ENCODE results near the gene BACE2.

The BACE2 gene

DNA sequence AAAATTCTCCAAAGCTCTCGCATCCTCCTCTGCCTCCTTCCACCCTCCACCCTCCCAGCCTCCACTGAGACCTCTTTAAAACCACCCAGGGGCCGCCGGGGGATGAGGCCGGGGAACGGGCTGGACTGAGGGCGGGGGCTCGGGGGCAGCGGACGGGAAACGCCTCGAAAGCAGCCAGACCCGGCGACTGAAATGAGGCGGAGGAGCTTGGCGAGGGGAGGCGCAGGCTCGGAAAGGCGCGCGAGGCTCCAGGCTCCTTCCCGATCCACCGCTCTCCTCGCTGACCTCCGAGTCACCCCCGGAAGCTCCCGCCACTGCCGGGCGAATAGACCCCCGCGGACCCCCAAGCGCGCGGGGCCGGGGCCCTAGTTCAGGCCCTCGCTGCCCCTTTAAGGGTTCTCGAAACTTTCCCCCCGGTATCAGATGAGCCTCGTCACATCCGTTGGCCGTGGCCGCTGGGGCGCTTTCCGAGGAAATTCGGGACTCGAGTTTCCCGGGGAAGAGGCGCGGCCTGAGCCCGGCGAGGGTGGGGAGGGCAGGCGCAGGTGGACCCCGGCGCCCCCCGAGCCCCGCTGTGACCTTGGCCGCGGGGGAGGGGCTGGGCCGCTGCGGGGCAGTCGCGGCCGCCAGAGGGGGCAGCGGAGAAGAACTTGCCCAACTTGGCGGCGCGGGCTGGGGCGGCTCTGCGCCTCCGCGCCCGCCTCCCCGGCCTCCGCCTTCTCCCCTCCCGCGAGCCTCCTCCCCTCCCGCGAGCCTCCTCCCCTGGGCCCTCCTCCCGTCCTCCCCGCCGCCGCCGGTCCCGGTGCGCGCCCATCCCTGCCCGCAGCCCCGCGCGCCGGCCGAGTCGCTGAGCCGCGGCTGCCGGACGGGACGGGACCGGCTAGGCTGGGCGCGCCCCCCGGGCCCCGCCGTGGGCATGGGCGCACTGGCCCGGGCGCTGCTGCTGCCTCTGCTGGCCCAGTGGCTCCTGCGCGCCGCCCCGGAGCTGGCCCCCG is at the start of gene BACE2:
TSS of gene BACE2 (plus strand) at position 813 of the 995 bp plus-strand sequence. CDS start at position 917, 104 bp downstream.
- peak; percentile 27 for DNase-seq

DNA sequence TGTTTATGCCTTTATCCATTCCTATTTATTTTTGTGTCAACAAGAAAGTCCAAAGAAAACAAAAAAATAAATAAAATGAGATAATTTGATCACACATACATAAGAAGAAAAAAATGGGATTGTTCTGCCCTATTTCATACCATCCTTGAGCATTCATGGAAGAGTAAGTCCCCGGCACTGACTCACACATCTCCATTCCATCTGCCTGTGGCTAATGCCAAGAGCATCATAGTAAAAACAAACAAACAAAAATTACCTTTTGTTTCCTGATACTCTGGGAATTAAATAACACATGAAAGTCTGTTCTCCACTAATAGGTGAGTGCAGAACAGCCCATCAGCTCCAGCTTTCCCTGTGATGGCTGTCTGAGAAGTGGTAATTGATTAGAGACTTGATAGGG is 48.1 kb upstream of the BACE2 start:
- no peak for DNase-seq

DNA sequence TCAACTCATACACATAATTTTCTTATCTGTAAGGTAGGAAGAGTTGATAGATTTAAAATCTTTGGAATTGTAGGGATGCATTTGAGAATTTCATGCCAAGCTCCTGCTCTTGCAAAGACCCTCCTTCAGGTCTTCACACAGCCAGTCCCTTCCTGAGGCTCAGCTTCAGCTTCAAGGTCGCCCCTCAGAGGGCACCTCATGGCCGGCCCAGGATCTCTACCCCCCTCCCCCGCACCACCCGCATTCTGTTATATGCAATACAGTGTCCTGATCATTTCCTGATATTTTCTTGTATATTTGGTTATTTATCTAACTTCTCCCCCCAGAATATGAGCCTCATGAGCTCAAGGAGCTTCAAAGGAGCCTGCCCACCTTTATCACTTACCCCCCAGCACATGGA is 47.0 kb upstream of the BACE2 start:
- no peak for DNase-seq

DNA sequence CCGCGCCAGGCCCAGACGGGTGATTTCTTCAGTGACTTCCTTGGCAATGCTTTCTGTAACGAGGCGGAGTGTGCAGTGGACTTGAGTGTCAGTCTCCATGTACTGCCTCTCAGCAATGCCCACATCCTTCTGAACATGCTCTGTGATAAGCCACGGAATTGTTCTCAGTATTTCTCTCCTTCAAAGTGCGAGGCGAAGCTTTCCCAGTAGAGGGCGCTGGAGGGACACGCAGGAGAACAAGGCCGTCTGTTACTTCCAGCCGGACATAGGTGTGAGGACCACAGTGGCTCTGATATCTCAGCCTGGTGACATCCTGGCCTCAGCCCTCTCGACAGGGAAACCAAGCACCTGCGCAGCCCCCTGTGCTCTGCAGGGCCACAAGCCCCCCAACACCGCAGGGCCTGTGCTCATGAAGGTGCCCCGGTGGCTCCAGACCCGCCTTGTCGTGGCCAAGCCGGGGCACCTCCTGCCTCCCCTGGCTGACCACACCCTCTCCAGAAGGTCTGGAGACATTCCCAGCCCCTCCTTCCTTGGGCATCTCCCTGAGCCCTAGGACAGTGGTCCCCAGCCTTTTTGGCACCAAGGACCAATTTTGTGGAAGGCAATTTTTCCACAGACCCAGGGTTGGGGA is 46.1 kb upstream of the BACE2 start:
- DNase-seq, result peak; percentile 33

DNA sequence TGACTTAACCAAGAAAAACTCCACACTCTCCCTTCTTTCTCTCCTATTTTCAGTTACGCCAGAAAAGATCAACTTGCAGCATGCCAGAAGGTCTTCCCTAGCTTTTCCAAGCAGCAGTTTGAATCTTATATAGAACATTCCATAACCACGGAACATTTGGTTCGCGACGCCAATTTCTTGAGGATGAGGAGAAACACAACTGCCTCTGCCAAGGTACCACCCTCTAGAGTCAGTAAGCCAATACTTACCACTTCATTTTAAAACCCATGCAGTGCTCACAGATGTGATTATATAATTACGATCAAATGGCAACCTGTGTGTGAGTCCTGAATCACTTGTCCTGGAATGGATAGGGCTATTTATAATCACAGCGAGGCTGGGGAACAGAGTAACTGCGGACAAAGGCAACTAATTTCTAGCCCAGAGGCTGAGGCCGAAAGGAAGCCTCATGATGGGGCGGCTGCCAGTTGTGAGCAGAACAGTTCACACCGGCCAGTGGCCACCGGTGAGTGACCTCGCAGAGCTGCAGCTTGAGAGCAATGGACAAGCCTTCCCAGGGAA is 43.2 kb upstream of the BACE2 start:
- DNase-seq, result no peak

DNA sequence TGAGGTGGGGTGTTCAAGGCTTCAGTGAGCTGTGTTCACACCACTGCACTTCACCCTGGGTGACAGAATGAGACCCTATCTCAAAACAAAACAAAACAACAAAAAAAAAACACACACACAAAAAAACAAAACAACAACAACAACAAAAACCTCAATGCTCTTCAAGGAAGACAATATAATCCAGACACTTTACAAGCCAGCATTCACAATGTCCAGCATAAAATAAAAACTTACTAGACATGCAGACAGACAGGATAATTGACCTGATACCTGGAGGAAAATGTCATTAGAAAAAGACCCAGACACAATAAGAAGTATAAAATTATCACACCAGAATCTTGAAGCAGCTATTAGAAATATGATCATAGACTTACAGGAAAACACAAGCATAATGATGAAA is 39.0 kb upstream of the BACE2 start:
- DNase-seq, result no peak

DNA sequence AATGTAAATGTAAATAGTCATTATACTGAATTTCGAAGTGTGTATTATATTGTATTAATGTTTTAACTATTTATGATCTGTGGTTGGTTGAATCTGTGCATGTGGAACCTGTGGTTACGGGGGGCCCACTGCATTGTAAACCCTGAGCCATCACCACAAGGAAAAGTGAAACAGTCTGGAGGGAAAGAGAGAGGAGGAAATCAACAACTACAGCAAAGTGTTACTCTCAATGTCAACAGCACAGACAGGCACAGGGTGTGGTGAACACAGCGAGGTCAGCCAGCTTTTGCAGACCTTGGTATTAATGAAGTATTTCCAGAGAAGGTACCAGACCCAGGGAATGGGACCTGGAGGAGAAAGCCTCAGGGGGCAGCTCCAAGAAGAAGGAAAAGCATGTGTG is 37.1 kb upstream of the BACE2 start:
- no peak for DNase-seq

DNA sequence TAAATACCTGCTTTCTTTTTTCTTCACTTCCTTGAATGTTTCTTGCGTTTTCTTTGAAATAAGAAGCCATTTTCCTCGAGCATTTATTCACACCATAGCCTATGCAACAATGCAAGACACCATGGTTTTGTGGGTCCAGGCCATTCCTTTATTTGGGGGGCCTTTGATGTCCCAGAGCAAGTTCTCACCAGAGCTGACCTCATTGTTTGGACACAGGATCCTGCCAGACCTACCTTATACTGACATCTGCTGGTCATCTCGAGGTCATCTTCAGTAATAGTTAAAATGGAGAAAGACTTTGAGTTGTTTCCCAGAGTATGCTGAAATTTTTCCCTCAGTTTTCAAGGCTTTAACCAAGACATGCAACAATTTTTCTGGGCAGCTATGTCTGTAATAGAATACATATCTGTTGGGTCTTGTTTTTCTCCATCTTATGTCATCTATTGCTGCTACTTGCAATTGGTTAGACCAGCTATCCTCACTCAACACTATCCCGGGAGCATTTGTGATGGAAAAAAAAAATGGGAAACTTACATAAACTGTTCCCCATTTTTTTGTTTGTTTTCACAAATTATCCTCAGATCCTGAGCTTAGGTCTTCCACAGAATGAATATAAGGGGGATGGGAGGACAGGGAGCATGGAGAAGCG is 34.0 kb upstream of the BACE2 start:
- no peak for DNase-seq

DNA sequence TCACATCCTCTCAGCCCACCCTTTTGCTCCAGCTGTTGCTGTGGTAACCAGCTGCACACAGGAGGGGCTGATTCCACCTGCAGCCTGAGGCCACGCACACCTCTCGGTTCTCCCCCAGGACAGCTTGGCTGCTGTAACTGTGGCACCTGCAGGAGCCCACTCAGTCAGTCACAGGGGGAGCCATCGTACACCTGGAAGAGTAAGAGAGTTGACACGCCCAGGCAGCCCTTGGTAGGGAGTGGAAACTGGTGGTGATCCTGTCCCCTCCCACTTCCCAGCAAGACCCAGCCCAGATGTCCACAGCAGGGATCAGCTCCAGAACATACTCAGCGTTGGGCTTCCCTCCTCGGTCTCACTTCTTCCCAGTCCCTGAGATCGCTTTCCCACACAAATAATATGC is 32.2 kb upstream of the BACE2 start:
- DNase-seq, result no peak

DNA sequence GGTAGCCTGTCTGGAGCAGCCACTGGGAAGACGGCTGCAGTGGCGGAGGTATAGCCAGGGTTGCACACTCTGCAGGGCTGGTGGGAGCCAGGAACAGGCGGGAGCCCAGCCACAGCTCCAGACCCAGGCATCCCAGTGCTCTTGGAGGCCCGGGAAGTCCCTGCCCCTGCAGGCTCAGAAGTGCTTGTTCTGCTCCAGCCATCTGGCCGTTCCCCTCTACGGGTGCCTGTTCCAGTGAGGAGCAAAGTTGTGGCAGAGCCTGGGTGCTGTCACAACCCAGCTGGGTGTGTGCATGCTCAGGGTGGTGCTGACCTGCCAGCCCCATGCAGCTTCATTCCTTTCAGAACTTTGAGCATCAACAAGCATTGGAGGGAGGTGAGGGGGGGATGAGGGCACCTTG is 31.7 kb upstream of the BACE2 start:
- DNase-seq, result no peak

DNA sequence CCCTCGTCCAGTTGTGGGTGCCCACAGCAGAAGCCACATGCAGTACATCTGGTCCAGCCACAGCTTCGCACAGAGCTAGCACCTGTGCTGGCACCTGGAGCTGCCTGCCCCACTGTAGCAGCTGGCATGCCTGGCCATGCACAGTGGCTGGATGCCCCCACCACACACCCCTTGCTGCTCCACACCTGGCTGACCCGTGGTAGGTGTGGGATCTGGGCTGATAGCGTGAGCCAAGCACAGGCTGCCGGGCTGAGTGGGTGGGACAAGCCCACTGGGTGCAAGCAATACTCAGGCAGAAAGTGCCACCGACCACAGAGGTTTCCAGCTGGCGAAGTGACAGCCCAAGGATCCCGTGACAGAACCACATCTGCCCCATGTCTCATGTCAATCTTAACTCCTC is 30.6 kb upstream of the BACE2 start:
- DNase-seq, result no peak

DNA sequence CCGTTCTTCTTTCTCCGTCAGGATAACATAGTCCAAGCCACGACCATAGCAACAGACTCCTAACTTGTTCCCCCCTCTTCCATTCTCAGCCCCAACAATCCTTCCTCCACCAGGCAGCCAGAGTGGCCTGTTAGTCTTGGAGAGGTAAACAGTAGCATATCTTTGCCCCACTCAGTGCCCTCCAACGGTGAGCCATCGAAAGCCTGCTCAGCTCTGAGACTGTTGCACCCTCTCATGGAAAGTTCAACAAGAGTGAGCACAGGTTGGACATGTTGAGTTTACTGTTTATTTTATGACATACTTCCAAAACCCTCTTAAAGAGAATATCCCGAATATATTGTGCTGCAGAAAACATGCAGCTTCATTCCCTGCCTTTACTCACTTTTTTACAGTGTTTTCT is 30.1 kb upstream of the BACE2 start:
- DNase-seq, result no peak

DNA sequence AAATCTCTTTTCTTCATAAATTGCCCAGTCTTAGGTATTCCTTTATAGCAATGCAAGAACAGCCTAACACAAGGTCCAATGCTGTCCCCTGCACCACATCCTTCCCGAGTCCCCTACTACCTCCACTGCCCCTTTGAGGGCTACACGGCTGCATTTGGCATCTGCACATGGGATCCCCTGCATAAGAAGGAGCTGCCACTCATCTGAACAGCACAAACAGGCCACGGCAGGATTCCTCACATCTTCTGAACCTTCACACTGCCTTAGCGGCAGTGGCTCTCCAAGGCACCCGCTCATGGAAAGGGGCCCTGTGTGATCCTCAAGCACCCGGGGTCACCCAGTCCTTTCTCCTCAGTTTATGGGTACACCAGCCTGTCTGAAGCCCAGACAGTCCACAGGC is 29.2 kb upstream of the BACE2 start:
- no peak for DNase-seq

DNA sequence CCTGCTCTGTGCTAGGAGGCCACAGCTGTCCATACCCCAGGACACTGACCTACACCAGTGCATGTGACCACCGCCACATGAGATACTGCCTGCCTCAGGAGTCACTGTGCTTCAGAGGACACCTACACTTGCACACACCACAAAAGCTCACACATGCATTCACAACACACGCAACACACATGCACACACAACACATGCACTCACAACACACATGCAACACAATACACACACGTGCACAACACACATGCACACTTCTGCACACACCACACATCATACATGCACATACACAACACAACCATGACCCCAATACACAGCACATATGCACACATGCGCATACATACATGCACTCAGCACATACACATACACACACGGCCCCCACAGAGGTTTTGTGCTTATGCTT is 28.7 kb upstream of the BACE2 start:
- DNase-seq, result no peak

DNA sequence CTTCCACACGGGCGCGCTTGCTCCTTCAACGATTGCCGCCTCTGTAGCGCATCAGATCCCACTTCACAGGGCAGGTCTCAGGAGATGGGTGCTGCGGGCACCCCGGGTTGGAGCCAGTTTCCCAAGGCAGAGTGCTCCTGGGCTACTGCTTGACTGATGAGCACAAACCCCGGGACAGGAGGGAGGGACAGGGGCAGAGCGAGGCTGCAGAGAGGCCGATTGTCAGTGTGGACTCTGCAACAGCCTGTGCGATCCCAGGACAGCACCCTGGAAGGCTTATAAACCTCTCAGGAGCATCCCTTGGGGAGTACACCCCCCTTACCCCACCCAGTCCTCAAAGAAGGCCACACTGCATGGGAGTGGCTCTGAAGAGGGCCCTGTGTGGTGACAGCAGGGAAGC is 28.0 kb upstream of the BACE2 start:
- DNase-seq, result no peak

DNA sequence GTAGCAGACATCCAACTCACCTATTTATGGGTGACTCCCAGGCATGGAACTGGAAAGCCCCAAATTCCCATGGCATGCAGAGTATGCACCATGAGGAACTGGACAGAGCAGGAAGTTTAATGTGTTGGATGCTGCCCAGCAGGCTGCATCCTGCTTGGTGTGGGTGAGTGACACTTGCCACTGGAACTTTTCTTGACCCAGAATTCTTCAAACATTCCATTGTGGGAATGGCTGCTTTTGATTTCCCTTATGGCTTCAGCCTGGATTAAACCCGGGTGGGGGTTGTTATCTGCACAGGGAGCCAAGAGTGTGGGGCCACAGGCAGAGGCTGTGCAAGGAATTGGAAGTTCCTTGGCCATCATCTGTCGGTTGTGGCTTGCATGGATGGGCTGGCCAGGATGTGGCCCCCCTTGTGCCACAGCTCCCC is 26.9 kb upstream of the BACE2 start:
- DNase-seq, result no peak

DNA sequence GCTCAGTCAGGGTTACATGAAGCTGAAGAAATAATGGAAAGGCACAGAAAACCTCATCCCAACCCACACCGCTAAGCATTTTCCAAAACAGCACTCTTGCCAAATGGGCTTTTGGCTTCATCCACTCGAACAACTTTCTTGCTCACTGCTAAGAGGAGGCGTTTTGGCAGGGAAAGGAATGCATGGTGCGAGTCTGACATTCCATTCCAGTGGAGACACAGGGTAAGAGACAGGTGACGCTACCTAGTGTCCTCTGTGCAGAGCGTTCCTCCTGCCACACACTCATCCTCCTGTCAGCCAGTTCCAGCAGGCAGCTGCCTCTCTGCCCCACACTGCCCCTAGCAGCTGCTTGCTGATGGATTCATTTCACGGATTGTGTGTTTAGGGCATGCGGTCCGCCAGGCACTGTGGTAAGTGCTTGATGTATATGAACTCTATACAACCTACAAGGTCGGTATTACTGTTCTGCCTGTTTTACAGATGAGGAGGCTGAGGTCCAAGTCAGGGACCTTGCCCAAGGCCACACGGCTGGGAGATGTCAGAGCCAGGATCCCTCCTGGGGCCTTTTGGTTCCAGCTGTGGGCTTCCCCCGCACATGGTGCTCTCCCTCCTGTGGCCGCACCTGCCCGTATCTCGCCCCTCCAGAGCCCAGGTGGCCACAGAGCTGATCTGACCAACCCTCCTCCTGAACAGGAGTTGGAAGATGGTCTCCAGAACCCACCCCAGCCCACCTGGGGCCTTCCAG is 25.7 kb upstream of the BACE2 start:
- DNase-seq, result no peak

DNA sequence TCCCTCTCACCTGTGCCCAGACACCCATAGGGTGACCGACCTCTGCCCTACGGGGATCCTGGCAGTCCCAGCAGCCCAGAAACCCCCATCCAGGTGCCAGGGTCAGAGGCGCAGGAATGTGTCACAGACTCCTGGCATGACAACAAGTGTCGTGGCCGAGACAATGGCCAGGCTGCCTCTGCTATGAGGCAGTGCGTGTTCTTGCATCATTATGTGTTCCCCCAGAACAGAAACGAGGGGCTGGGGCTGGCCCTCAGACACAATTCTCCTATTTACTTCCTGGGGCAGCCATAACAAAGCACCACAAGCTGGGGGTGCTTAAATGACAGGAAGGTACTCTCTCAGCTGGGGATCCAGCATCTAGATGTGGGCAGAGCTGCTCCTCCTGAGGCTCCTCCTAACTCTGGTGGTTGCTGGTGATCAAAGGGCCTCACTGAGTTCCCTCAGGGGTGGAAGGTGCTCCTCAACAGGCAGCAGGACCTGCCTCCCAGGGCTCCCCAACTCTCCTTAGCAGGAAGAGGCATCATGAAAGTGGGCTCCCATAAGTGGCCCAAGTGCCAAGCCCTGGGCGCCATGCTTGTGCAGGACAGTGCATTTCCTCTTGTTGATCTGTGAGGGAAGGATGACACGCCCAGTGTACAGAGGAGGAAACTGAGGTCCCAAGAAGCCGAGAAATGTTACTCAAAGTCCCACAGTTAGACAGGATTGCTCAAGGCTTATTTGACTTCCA is 24.2 kb upstream of the BACE2 start:
- DNase-seq, result no peak

DNA sequence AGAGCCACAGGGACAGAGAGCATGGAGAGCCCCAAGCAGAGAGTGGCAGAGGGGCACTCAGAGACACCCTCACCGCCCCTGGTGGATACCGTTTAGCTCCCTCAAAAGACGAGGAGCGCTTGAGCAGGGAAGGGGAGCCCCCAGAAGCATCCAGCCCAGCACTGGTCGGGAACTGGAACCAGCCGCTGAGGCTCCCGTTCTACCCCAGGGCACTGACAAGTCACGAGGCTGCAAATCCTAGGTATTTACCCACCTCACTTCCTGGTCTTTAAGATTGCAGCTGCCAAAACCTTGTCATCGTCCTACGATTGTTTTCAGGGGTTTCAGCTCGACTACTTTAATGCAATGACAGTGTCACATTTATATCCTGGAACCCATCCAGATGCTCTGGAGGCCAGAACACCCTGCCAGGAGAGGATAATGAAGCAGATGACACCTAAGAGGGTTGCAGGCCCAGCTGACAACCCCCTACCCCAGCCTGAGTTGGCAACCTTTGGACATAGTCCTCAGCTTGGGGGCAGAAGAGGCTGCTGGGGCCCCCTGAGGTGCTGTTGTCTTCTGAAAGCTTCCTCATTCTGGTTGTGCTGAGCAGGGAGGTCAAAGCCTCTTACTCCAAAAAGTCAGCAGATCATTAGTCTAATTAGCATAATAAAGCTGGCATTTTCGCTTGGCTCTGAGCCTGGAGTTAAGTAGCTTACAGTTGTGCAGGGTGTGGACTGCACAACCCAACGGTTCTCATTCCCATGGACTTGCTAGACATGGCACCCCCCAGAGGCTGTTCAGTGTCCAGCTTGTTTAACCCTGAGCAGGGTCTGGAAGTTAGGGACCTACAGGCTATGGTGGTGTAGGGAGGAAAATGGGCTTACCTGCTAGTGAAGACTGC is 20.6 kb upstream of the BACE2 start:
- no peak for DNase-seq

DNA sequence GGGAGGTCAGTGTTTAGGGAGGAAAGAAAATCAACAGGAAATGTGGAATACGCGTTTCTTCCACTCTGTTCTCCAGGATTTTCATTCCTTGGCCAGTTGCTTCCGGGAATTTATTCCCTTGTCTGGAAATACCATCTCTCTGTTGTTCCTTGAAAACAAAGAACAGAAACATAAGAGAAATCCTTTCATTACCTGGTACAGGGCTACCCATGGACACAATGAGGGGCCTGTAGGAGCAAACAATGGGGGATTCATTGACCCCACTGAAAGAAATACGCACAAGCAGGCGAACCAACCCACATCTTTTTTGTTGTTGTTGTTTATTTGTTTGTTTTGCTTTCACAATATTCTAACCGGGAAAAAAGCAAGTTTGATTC is 20.0 kb upstream of the BACE2 start:
- DNase-seq, result no peak

DNA sequence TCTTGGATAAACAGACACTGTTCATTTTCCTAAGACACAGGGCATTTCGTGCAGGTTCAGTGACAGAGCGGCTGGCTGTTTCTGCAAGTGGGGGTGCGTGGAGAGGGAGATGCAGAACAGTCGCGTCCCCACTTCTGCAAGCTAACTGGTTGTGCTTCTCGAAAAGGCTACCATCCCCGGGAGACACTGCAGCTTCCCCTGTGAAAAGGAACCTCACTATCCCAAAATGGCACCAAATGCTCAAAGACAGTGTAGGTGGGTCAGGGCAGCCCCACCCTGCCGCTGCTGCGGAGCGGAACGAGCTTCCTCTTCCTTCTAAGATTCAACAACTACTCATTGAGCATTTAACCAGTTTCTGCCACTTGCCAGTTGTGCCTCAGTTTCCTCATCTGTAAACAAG is 19.2 kb upstream of the BACE2 start:
- DNase-seq, result no peak
